ENCODE measurements around the gene NUDCD3. TPM values are rescaled to one million over a fixed set of nuclear protein-coding genes. Genes with fewer than 3 reads are reported as not detected.

NUDCD3 gene
- total RNA-seq, 1 experiment from 2014 or later, result 94.6 TPM

- CTCF ChIA-PET, result no interaction called here
- Histone ChIP-seq H3K4me3 (replicated peaks in 1 of 2; ENCODE audit: low read depth in 1 of 2, low read length in 2 of 2) (no peak overlapping the region), H3K27ac (ENCODE audit: low read depth, low read length) (no peak overlapping the region), H3K79me2 (ENCODE audit: insufficient read depth, low read length) (peaks cover 84% of the 10 kb centered on the region), H4K20me1 (ENCODE audit: insufficient read depth) (peaks cover 7% of the 10 kb centered on the region), H3K36me3 (ENCODE audit: control insufficient read depth in 1 of 2, insufficient read depth in 2 of 2, low read length in 2 of 2) (peaks cover 22 to 26% of the 10 kb centered on the region in 2 experiments; a peak in 3 of 4 replicates), H3K4me1 (ENCODE audit: control insufficient read depth in 1 of 2, insufficient read depth in 2 of 2, low read length in 2 of 2) (peaks cover 0 to 19% of the 10 kb centered on the region in 2 experiments; a peak in 2 of 4 replicates), H3K27me3 (ENCODE audit: insufficient read depth, low read length) (no peaks in the 10 kb centered on the region), H3K9ac (ENCODE audit: low read length) (no peak overlapping the region), H2AFZ (ENCODE audit: low read depth, low read length, poor library complexity, severe bottlenecking) (no peak overlapping the region), H3K9me2 (ENCODE audit: insufficient read depth) (no peaks in the 10 kb centered on the region), H3K4me2 (ENCODE audit: low read length) (peak overlapping the region; percentile 4; the same call in 1 of the 2 replicates), H3K9me3 (ENCODE audit: control insufficient read depth in 1 of 2, insufficient read depth in 1 of 2, low read depth in 1 of 2, low read length in 2 of 2) (no peaks in the 10 kb centered on the region)
- no TSS peak for BruUV-seq (replicated peaks)
- ATAC-seq, result peak; percentile 56; the same call in 1 of the 2 replicates
- RAD21 ChIA-PET (ENCODE audit: low non-redundant PET in 1 of 2, low total read pairs in 2 of 2, uncharacterized antibody in 2 of 2, unreplicated experiment in 2 of 2), result no interaction called here
- POLR2A ChIA-PET, result no interaction called here
- TF ChIP-seq, protein P1, sequence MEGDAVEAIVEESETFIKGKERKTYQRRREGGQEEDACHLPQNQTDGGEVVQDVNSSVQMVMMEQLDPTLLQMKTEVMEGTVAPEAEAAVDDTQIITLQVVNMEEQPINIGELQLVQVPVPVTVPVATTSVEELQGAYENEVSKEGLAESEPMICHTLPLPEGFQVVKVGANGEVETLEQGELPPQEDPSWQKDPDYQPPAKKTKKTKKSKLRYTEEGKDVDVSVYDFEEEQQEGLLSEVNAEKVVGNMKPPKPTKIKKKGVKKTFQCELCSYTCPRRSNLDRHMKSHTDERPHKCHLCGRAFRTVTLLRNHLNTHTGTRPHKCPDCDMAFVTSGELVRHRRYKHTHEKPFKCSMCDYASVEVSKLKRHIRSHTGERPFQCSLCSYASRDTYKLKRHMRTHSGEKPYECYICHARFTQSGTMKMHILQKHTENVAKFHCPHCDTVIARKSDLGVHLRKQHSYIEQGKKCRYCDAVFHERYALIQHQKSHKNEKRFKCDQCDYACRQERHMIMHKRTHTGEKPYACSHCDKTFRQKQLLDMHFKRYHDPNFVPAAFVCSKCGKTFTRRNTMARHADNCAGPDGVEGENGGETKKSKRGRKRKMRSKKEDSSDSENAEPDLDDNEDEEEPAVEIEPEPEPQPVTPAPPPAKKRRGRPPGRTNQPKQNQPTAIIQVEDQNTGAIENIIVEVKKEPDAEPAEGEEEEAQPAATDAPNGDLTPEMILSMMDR (IDR thresholded peaks at IDR 0.05 in 2 of 3, conservative IDR thresholded peaks at IDR 0.05 in 1 of 3; ENCODE audit: borderline replicate concordance in 1 of 3, insufficient read depth in 1 of 3, low read depth in 2 of 3, low read length in 2 of 3), result no peak
- TF ChIP-seq MAX (IDR thresholded peaks at IDR 0.05) (no peak), ZNF274 (IDR thresholded peaks at IDR 0.05; ENCODE audit: low read depth, low read length) (no peak), EGR1 (IDR thresholded peaks at IDR 0.05; ENCODE audit: low read depth) (no peak), POLR2AphosphoS5 (IDR thresholded peaks at IDR 0.05; ENCODE audit: low read depth, low read length) (no peak), TCF7L2 (IDR thresholded peaks at IDR 0.05; ENCODE audit: borderline replicate concordance, extremely low read depth, insufficient read depth, insufficient read length) (no peak), YY1 (IDR thresholded peaks at IDR 0.05; ENCODE audit: extremely low read depth, insufficient replicate concordance, low read depth, low read length) (no peak), FOSL1 (IDR thresholded peaks at IDR 0.05; ENCODE audit: low read depth) (no peak), SRF (IDR thresholded peaks at IDR 0.05; ENCODE audit: low read depth) (no peak), CEBPB (IDR thresholded peaks at IDR 0.05; ENCODE audit: low read depth) (no peak), RAD21 (IDR thresholded peaks at IDR 0.05; ENCODE audit: low read depth) (no peak), SP1 (IDR thresholded peaks at IDR 0.05; ENCODE audit: low read depth) (no peak), ATF3 (IDR thresholded peaks at IDR 0.05) (no peak), JUND (IDR thresholded peaks at IDR 0.05) (no peak)
- TF ChIP-seq, protein P2, sequence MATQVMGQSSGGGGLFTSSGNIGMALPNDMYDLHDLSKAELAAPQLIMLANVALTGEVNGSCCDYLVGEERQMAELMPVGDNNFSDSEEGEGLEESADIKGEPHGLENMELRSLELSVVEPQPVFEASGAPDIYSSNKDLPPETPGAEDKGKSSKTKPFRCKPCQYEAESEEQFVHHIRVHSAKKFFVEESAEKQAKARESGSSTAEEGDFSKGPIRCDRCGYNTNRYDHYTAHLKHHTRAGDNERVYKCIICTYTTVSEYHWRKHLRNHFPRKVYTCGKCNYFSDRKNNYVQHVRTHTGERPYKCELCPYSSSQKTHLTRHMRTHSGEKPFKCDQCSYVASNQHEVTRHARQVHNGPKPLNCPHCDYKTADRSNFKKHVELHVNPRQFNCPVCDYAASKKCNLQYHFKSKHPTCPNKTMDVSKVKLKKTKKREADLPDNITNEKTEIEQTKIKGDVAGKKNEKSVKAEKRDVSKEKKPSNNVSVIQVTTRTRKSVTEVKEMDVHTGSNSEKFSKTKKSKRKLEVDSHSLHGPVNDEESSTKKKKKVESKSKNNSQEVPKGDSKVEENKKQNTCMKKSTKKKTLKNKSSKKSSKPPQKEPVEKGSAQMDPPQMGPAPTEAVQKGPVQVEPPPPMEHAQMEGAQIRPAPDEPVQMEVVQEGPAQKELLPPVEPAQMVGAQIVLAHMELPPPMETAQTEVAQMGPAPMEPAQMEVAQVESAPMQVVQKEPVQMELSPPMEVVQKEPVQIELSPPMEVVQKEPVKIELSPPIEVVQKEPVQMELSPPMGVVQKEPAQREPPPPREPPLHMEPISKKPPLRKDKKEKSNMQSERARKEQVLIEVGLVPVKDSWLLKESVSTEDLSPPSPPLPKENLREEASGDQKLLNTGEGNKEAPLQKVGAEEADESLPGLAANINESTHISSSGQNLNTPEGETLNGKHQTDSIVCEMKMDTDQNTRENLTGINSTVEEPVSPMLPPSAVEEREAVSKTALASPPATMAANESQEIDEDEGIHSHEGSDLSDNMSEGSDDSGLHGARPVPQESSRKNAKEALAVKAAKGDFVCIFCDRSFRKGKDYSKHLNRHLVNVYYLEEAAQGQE (IDR thresholded peaks at IDR 0.05; ENCODE audit: low read depth), result no peak
- intact Hi-C loops (cut with micrococcal nuclease), result no loop called here
- no peak for DNase-seq (ENCODE audit: low read depth, low spot score)
Observed at GRCh38 chr7:44473295-44473694, 17.2 kb downstream of the NUDCD3 start.
